ENCODE results near the gene PRDM4.
A peak's percentile ranks its signal among the peaks of the same experiment; 100 is the strongest.
"Not testable (repeated sequence)": the region's sequence is repeated elsewhere in the genome, so short reads cannot be mapped to it uniquely, and the experiment has no call there.

The PRDM4 gene

GRCh38 chr12:107702106-107702505 is 58.8 kb downstream of the PRDM4 start:
- H3K27me3 ChIP-seq, result no peaks in the 10 kb centered on the region
- H3K4me3 ChIP-seq, result no peak overlapping the region
- no peaks in the 10 kb centered on the region for H4K20me1 ChIP-seq
- peaks cover 88% of the 10 kb centered on the region for H3K36me3 ChIP-seq
- H3K27ac ChIP-seq, result no peak overlapping the region
- peaks cover 9% of the 10 kb centered on the region; the same call in 1 of the 2 replicates for H3K4me1 ChIP-seq
- no peak overlapping the region for H3K4me2 ChIP-seq
- H3K9ac ChIP-seq, result no peak overlapping the region
- H3K9me3 ChIP-seq, result peaks cover 29% of the 10 kb centered on the region
- no peak for TF ChIP-seq Cebpa-rat (IDR thresholded peaks at IDR 0.05)

- Histone ChIP-seq H3K36me3 (peaks cover 97% of the 10 kb centered on the region), H3K9me3 (peaks cover 16% of the 10 kb centered on the region), H4K20me1 (peaks cover 15% of the 10 kb centered on the region; the same call in 1 of the 2 replicates)
- not testable (repeated sequence) for H3K4me2 ChIP-seq, H3K27me3 ChIP-seq, H3K9ac ChIP-seq, H3K4me3 ChIP-seq, H3K27ac ChIP-seq, H3K4me1 ChIP-seq
Measured at GRCh38 chr12:107695772-107696171, 65.2 kb downstream of the PRDM4 start.

- Histone ChIP-seq H3K9me3 (no peaks in the 10 kb centered on the region), H3K27me3 (no peaks in the 10 kb centered on the region), H3K4me2 (peak within 1 kb of the TSS; percentile 93), H3K4me3 (peak within 1 kb of the TSS; percentile 73), H3K9ac (peak within 1 kb of the TSS; percentile 80), H3K4me1 (peaks cover 23% of the 10 kb centered on the region), H3K27ac (peak within 1 kb of the TSS; percentile 84), H3K36me3 (peaks cover 32% of the 10 kb centered on the region), H4K20me1 (peaks cover 7% of the 10 kb centered on the region; the same call in 1 of the 2 replicates)
- no peak for TF ChIP-seq Cebpa-rat (IDR thresholded peaks at IDR 0.05)
Measured at GRCh38 chr12:107685360-107686248, 75.3 kb downstream of the PRDM4 start, which contains the start of gene PWP1. TSS of gene PWP1 (plus strand) at chr12:107685799. CDS start at chr12:107685900, 101 bp downstream.

GRCh38 chr12:107684990-107685359 is 76.0 kb downstream of the PRDM4 start:
- H3K4me2 ChIP-seq, result peak overlapping the region; percentile 93
- peaks cover 23% of the 10 kb centered on the region for H3K4me1 ChIP-seq
- no peaks in the 10 kb centered on the region for H3K9me3 ChIP-seq
- peak overlapping the region; percentile 84 for H3K27ac ChIP-seq
- peaks cover 26% of the 10 kb centered on the region for H3K36me3 ChIP-seq
- H3K9ac ChIP-seq, result peak overlapping the region; percentile 80
- H3K4me3 ChIP-seq, result peak overlapping the region; percentile 73
- H4K20me1 ChIP-seq, result peaks cover 7% of the 10 kb centered on the region; the same call in 1 of the 2 replicates
- no peak for TF ChIP-seq Cebpa-rat (IDR thresholded peaks at IDR 0.05)
- no peaks in the 10 kb centered on the region for H3K27me3 ChIP-seq

- H3K27me3 ChIP-seq, result no peaks in the 10 kb centered on the region
- H3K27ac ChIP-seq, result 0 out of 2 replicates have a peak overlapping the region, but pooled peaks have one; percentile 84
- H3K36me3 ChIP-seq, result peaks cover 18% of the 10 kb centered on the region
- no peak for TF ChIP-seq Cebpa-rat (IDR thresholded peaks at IDR 0.05)
- peak overlapping the region; percentile 93 for H3K4me2 ChIP-seq
- peak overlapping the region; percentile 73; the same call in 1 of the 2 replicates for H3K4me3 ChIP-seq
- H3K9ac ChIP-seq, result peak overlapping the region; percentile 80; the same call in 1 of the 2 replicates
- H4K20me1 ChIP-seq, result peaks cover 7% of the 10 kb centered on the region; the same call in 1 of the 2 replicates
- no peaks in the 10 kb centered on the region for H3K9me3 ChIP-seq
- peaks cover 23% of the 10 kb centered on the region for H3K4me1 ChIP-seq
Measured at GRCh38 chr12:107684029-107684795, 76.7 kb downstream of the PRDM4 start.

Measured in BLaER1 (cell line).